HG03139 (cell line): ENCODE data around the gene IFNG.

Source experiments
- ATAC-seq: cut with Tn5 transposase; IDR thresholded peaks from one replicate; pipeline ENCODE4 v1.9.1; 2021; ENCODE audit not compliant: unreplicated experiment

Gene IFNG

DNA sequence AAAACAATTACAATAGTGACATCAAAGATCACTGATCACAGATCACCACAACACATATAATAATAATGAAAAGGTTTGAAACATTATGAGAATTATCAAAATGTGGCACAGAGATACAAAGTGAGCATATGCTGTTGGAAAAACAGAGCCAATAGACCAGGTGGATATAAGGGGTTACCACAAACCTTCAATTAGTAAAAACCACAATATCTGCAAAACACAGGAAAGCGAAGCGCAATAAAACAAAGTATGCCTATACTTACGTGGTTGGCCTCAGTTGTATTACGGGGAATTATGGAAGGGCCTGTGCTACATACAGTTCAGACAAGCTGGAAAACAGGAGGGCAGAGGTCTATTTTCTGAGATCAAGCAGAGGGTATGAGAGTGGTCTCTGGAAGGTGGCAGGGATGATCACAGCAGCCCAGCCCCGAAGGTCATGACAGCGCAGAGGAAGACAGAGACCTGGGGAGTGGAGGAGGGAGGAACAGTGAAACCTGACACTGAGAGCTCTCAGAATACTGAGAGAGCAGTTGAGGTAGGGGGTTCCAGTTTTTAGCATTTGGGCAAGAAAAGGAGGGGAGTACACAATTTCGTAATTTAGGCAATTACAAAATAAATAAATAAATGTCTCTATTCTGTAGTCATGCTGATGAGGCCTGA lies 41.3 kb downstream of the IFNG start:
- no peak for ATAC-seq

DNA sequence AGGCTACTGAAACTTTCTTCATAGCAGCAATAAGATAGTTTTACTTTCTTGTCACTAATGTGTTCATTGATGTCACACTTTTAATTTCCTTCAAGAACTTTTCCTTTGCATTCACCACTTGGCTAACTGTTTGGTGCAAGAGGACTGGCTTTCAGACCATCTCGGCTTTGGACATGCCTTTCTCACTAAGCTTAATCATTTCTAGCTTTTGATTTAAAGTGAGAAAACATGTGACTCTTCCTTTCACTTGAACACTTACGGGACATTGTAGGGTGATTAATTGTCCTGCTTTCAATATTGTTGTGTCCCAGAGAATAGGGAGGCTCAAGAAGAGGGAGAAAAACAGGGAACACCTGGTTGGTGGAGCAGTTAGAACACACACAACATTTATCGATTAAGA lies 41.9 kb downstream of the IFNG start:
- ATAC-seq, result no peak

- no peak for ATAC-seq
Measured at GRCh38 chr12:68115281-68115680, 44.3 kb downstream of the IFNG start.

DNA sequence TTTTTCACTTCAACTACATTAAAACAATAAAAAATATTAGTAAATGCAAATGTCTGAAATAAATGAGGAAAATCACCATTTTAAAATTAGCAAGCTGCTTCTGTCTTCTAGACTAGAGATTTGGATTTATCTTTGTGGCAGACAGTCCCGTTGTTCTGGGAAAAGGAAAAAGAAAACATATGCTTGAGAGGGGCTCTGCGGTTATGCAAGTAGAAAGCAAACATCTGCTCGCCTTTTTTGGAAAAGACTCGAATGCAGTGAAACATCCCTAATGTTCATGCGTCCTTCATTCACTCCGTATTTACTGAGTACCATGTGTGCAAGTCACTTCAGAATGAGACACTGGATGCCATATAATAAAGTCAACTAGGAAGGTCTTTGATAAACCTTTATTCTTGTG lies 44.9 kb downstream of the IFNG start:
- no peak for ATAC-seq

GRCh38 chr12:68113644-68114043 lies 45.9 kb downstream of the IFNG start:
- no peak for ATAC-seq

DNA sequence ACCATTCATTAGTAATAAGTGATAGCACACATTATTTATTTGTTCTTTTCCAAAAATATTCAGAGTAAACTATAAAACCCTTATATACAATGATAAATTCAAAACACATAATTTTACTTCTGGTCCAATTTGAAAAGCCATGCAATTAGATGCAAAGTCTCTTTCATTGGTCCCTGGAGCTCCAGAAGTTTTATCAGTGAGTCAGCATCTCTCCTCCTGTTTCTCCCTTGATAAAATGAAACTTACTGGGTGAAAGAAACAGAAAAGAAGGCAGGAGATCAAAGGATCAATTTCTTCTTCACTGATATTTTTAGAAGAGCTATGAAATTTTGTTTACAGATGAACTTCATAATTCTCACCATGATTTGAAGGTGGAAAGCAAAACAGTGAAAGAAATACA lies 47.5 kb downstream of the IFNG start:
- no peak for ATAC-seq

DNA sequence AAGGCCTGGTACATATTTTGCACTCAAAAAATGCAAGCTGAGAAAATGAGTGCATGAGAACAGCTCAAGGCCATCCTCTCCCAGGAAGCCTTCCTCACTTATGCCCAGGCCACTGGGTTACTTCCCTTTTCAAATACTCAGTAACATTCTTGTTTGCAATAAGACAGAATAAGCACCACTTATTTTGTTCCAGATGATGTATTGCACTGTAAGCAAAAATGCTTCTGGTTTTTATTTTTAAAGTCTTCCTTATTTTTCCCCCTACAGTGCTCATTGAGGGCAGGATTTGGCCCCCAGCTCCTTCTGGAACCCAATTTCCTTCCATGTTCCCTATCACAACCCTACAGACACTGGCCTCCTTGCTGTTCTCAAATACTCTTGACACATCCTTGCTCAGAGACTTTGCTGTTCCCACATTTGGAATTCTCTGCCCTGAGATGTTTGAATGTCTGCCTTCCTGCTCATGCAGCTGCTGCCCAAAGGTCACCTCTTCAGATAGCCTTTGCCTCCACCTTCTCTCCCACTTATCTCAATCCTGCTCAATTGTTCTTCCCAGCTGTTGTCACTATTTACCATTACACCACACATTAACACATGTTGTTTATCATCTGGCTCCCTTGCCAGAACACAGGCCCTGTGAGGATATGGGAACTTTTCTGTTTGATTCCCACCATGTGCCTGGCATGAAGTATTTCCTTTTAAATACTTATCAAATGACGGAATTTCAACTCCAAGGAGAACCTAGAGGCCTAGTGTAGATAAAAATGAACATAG lies 49.9 kb downstream of the IFNG start:
- ATAC-seq, result no peak

GRCh38 chr12:68109001-68109400 lies 50.5 kb downstream of the IFNG start:
- ATAC-seq, result no peak

DNA sequence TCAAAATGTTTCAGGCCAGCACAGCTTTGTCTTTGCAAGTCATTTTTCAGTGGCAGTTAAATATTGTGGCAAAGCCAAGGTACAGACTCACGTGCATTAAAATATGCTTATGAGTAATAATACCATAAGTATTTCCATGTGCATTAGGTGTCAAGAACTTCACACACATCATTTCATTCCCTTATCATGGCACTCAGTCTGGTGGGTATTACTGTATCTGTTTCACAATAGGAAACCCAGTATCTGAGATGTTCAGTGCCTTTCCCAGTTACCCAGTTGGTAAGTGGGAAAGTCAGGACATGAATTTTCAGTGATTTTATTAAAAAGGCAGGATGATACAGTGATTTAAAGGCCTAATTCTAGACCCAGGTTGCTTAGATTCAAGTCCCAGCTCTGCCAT lies 52.9 kb downstream of the IFNG start:
- ATAC-seq, result no peak

DNA sequence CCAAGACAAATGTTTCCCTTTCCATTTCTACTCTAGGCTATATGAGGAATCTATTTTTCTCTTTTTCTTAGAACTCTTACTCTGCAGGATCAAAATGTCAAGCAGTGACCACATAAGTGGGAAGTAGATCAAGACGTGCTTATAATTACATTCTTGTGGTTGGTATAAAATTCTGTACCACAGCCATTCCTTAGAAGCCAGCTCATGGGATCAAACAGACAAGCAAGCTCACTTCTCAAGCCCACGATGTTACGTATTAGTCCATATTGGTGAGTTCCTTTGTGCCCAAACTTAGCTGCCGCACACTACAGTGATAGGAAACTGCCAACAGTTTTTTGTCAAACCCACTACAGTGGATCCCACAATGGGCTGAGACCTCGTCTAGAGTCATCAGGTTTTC lies 53.4 kb downstream of the IFNG start:
- ATAC-seq, result no peak
